NCI-H2081 treated with DMSO at 0.1 percent for 48 hours (cell line): Measurements from ENCODE around the gene PTPRG.

Source experiments
- DNase-seq: peaks from one replicate; lab custom pipeline; 2025; lab: John Stamatoyannopoulos, UW

Gene PTPRG

DNA sequence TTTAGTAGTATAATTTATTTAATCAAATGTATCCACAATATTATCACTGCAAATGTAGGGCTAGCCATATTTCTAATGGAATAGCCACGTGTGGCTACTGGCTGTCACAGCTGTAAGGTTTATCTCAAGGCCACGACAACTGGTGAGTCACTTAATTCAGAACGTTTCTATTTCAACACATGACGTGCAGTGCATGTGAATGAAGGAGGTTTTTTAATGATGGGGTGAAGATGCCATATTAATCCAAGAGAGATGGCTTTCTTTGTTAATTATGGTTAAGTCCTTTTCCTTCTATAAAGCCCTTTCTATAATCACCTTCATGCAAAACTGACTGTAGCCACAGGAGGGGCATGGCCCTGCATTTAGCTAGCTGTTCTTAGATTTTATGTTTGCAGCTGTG lies 600.0 kb downstream of the PTPRG start:
- no peak for DNase-seq

- no peak for DNase-seq
Measured at GRCh38 chr3:62164196-62164595, 602.8 kb downstream of the PTPRG start.

DNA sequence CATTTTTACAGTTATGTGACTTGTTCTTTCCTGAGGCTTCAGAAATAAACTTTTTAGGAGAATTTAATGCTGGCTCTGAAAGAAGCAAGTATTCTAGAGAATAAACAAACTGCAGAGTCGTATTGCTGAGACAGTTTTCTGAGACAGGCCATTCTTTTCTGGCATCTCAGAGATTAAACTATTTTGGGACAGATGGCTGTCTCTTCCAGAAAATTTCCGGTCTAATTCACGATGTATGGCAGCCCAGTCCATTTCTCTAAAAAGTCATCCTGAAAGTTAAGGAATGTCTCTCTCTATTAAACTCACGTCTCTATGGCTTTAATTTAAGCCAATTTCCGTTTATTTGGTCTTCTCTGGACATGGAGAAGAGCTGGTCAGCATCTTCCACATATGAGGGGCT lies 603.4 kb downstream of the PTPRG start:
- DNase-seq: no peak

GRCh38 chr3:62167566-62168262 lies 606.3 kb downstream of the PTPRG start:
- no peak for DNase-seq

DNA sequence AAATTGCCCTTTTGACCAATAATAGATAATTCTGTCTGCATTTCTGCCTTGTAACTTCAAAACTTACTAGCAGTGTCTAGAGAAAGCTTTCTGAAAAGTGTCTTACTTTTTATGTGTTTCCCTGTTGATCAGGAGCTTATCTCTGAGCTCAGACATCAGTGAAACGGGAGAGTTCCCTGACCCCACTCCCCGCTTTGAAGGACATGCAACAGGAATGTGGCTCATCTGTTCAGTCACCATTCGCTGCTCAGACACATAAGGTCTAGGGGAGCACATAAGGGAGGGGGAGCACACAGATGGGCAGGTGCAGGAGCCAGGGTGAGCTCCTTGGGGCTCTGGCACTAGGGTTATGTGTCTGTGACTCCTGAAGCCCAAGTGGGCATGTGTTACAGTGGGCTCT lies 607.0 kb downstream of the PTPRG start:
- DNase-seq: no peak

GRCh38 chr3:62169906-62170660 lies 608.7 kb downstream of the PTPRG start:
- no peak for DNase-seq

DNA sequence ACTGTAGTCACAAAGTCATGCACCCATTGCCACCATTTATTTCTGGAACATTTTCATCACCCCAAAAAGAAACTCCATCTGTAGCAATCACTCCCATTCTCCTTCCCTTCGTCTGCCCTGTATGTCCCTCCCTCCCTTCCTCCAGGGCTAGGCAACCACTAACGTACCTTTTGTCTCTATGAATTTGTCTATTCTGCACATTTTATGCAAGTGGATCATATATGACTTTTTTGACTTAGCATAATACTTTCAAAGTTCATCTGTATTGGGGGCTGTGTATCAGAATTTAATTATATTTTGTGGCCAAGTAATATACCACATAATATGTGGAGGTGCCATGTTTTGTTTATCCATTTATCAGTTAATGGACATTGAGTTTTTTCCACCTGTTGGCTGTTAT lies 610.4 kb downstream of the PTPRG start:
- DNase-seq: no peak

GRCh38 chr3:62172199-62172598 lies 610.8 kb downstream of the PTPRG start:
- no peak for DNase-seq

- DNase-seq: no peak
Measured at GRCh38 chr3:62173939-62174515, 612.7 kb downstream of the PTPRG start.

GRCh38 chr3:62175161-62175560 lies 613.8 kb downstream of the PTPRG start:
- no peak for DNase-seq

GRCh38 chr3:62178032-62178431 lies 616.7 kb downstream of the PTPRG start:
- no peak for DNase-seq

DNA sequence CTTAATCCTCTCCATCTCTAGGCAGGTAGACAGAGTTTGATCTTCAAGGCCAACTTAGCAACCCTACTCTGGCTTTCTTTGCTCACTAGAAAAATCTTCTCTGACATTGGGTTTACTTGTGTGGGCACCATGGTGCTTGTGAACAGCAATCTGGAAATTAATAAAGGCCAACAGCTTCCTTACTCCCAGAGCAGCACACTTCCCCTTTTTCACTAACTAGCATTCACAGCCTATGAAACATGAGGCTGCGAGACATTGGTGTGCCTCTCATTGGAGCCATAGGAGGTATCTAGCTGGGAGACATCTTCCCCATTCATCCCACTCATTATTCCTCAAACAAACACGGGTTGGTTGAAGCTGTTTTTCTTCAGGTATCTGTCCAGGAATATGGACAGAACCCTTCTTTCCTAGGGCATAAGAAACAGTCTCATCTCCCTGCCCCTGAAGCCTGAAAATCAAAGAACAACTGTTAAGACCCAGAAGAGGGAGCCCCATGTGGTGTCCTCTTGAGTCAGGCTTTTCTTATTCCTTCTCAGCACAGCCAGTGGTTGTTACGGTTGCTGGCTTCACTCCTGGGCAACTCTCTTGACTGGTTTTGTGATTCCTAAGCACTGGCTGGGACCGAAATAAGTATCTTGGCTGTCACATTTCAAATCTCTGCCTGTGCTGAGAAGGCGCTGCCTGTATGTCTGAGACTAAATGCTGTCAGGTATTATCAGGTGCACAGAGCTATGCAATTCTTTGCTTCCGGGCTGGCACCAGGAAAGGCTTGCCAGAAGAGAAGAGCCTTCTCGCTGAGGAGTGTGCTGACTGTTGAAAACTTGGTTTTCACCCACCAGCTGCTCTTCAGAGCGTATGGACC lies 617.6 kb downstream of the PTPRG start:
- no peak for DNase-seq

GRCh38 chr3:62180514-62180913 lies 619.1 kb downstream of the PTPRG start:
- no peak for DNase-seq

GRCh38 chr3:62183087-62183486 lies 621.7 kb downstream of the PTPRG start:
- DNase-seq: no peak

DNA sequence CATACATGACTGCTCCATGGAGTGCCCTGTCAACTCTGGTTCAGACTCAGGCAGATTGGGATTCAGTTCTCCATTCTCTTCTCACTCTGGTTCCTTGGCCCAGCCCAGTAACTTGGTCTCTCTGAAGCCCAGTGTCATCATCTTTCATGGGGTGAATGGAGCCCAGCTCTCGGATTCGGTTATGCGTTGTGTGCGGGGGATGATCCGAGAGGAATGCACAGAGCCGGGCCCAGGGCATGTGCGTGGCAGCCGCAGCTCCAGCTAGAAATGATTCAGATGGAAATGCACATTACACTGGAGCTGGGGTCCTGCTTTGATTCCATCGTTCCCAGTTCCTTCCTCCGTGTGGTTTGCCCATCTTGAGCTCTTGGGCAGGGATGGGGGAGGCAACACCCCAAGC lies 622.6 kb downstream of the PTPRG start:
- DNase-seq: no peak

DNA sequence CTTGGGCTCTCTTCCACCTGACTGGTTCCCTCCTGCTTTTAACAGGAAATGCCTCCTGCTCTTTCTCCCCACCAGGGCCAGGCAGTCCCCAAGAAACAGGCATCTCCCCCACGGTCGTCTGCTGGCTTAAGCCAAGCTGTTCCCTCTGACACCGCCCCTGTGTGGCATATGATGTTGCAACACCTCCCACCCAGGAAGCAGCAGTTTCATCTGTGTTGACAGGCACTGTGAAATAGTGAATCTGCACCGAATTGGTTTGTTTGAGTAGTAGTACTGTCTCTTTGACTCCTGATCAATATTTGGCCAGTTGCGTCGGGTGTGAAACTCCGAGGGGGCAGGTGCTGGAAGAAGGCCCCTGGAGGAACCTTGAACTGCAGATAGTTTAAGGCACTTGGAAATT lies 623.2 kb downstream of the PTPRG start:
- no peak for DNase-seq

DNA sequence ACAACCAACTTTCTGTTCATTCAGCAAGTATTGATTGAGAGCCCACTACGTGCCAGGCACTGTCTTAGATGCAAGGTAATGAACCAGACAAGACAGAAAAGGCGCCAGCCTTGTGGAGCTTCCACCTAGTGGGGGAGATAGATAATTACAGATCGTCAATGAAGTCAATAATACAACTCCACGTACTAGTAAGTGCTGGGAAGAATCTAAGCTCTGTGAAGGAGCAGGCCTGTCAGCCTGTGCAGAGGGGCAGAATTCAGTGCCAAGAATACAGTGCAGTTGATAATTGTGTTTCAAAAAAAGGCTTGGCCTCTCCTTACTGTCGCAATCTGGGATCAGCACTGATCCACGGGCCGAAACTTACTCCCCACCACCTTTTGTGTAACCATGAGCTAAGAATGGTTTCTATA lies 625.7 kb downstream of the PTPRG start:
- DNase-seq: no peak

GRCh38 chr3:62188681-62189375 lies 627.5 kb downstream of the PTPRG start:
- DNase-seq: no peak

- DNase-seq: no peak
Measured at GRCh38 chr3:62189376-62189698, 628.0 kb downstream of the PTPRG start.

GRCh38 chr3:62192891-62193290 lies 631.5 kb downstream of the PTPRG start:
- no peak for DNase-seq

DNA sequence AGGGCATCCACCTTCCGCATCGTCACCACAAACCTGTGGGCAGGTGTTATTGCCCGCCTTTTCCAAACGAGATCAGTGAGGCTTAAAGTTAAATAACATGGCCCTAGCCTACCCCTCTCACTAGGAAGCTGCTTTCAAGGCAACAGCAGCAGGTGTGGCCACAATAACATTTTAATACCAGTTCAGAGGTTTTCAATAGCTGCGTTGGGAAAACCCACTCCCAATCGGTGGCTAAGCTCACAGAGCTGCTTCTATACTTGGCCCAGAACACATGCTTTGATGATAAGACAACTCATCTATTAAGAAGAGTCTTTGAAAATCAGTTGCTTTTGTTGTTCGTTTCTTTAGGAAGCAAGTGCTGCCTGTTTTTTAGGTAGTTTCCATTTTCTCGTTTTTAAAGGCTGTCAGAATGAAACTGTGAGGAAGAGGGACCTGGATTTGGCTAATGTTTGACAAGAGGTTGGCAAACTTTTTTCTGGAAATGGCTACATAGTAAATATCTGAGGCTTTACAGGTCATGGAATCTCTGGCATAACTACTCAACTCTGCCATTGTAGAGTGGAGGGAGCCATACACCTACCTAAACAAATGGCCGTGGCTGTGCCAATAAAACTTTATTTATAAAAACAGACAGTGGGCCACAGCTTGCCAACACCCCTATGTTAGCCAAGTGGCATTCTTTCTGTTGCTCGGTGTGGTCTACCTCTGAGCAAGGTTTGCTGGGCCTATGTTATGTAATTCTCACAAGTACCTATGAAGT lies 632.4 kb downstream of the PTPRG start:
- no peak for DNase-seq
